Middle frontal gyrus (tissue), 1 donor: Measurements from ENCODE around the gene TRAP1.

Source experiments
- DNase-seq: peaks from one replicate; pipeline ENCODE4 v3.0.0-alpha.2; 2015; ENCODE audit warnings: low spot score; ENCODE audit errors: extremely low spot score

TRAP1 gene

DNA sequence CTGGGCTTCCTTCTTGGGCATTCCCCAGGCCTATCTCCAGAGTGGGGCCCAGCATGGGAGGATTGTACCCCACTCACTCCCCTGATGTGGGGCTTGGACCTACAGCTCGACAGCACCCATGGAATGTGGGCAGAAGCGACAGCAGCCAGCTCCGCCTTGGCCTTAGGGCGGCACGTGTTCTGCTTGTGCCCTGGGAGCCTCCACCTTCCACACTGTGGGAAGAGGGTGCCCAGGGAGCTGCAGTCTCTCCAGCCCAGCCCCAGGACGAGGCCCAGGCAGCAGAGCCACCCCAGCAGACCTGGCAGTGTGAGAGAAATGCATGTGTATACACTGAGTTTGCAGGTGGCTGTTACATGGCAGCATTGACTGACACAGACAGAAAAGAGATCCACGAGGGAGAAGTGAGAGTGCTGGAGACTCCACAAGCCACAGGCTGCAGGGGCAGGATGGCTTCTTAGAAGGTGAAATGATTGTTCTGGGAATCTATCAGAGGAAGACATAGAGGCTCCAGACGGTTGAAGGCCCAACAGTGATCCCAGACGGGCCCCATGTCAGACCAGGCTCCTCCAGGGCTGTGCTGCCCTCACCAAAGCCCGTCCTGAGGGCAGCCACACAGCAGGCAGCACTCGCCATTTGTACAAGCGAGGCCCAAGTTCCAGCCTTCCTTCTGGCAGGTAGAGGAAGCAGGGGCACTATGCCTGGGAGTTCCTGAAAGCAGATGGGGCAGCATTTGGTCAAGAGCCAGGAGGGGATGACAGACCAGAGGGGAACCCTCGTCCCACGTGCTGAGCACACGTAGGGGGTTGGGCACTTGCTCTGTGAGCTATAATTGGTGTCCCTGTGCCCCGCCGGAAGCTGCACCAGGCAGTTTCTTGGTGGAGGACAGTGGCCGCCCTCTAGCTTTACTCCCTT lies 65.6 kb downstream of the TRAP1 start:
- no peak for DNase-seq

DNA sequence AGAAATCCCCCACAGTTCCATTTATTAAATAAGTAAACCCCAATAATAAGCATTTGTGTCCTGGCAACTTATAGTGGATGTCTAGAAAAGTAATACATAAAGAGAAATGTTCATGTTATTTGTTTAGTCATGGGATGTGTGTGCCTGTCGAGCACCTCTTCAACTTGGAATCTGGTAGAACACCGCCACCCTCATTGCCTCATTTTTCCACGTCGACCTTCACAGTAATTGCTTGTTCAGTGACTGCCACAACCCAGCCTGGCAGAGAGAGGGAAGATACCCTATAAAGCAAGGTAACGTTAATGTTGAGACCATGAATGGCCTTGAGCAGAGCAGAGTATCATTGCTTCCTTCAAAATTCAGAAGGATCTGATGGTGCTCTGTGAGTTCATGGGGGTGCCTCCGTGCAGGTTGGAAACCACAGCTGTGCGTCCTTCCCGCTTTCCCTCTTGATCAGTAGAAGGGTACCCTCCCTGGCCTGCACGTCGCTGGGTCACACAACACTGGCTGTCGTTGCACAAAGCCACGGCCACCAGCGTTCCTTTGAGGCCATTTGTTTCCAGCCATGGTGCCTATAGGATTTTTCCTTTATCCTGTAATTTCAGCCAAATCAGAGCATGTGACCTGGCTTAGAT lies 66.6 kb downstream of the TRAP1 start:
- no peak for DNase-seq

DNA sequence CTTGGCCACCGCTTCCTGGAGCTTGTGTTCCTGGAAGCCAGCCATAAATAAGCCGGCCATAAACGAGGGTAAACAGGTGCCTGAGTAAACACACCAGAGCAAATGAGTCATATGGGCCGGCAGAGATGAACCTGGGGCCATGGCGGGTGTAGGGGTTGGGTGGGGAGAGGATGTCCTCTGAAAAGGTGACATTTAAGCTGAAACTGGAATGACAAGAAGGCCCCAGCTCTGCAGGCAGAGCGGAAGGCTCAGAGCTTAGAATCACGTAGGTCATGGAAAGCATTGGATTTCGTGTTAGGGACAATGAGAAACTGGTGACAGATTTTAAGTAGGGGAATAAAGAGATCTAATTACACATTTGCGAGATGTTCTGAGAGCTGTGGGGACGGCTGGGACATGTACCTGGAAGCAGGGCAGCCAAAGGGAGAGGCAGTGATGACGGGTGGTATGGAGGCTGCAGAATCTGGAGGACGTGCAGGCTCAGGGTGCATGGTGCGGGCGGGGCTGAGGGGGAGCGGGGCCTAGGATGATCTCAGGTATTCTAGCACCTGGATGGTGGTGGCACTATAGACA lies 70.9 kb downstream of the TRAP1 start:
- no peak for DNase-seq

DNA sequence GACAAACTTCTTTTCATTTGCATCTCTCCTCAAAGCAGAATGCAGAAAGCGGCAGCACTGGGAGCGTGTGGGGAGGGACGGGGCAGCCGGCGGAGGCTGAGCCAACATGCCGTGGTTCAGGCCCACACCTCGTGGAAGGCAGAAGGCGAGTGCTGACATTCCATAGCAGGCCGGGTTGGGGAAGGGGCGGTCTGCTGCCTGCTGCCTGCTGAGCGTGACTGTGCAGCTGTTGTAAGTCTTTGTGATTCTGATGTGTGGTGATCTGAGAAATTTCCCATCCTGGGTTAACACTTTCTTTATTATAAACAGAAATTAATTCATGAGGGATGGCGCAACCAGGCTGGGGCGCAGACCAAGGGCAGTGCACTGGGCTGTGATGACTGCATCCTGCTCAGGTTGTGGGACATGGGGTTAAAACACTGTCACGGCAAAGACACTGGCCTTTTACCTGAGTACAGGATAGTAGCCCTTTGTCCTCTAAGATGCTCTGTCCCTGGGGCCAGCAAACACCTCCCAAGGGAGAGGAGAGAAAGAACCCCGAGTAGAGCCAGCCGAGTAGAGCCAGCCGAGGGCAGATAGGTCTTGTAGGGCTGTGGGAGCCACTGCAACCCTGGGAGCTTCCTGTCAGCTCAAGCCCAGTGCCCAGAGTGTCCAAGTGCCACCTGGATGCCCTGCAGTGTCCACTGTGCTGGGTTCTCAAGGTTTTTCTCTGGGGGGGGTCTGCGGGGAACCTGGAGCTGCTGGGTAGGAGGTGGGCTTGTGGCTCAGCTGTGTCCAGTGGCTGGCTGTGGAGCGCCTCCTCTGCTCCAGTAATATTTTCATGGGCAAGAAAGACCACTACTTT lies 71.6 kb downstream of the TRAP1 start:
- no peak for DNase-seq

DNA sequence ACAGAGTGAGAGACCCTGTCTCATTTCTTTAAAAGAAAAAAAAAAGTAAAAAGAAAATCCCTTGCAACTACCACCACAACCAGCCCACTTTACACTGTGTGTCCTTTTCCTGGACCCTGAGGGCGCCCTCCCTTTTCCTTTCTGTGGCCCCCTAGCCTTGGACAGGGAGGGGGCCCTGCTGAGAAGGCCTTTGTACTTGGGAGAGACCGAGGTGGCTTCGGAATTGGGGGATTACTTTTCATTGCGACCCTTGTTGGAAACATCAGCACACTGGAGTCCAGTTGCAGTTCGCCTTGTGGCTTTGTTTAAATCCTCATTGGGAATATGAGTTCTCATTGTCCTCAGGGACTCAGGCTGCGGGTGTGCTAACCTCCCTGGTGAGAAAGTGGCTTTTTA lies 72.2 kb downstream of the TRAP1 start:
- no peak for DNase-seq

DNA sequence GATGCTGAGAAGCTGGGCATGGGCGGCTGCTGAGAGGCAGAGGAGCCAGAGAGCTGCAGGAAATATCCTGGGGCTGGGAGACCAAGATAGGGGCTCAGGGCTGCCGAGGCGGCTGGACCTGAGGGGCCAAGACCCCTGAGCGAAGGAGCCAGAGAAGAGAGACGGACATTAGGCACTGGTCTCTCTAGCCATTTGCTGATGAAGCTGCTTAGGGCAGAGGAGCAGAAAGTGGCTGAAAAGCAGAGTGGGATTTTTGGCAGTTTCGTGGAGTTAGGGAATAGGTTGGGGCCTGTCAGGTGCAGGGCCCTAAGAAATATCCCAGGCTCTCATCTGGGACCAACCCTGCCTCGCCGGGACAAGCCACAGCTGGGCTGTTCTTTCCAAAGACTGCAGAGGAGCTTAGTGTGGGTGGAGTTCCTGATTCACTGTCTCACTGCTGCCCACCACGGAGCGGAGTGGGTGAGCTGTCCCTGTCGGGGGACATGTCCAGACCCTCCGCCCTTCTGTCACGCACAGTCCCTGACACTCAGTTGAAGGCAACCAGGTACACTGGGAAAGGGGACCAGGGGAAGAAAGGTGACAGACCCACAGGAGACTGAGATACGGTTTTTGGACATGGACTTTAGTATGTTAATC lies 74.1 kb downstream of the TRAP1 start:
- DNase-seq, result no peak

DNA sequence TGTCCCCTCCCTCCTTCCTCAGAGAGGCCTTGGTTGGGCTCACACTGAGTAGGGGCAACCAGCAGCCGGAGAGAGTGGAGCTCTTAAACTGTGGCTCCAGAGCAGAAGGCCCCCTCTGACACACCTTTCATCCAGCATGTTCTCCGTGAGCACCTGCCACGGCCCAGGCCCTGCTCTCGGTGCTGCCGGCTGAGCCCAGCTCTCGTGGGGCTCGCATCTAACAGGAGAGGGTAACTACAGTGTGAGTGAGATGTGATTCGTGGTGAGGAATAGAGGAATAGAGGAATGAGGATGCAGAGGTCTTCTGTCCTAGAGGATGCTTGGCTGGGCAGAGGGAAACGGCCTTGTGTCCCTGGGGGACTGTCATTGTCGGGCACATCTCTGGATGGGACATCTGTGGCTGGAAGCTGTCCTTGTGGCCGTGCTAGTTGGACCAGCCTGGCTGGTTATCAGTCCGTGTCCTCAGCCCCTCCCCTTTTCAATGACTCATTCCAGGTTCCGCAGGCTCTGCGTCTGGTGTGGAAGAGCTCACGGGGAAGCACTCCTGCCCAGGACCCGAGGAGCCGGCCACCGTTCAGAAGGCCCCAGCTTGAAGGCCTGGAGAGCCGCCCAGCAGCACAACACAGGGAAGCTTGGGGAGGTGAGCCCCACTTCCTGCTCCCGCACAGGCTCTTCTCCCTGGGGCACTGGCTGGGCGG lies 74.8 kb downstream of the TRAP1 start:
- DNase-seq, result no peak

DNA sequence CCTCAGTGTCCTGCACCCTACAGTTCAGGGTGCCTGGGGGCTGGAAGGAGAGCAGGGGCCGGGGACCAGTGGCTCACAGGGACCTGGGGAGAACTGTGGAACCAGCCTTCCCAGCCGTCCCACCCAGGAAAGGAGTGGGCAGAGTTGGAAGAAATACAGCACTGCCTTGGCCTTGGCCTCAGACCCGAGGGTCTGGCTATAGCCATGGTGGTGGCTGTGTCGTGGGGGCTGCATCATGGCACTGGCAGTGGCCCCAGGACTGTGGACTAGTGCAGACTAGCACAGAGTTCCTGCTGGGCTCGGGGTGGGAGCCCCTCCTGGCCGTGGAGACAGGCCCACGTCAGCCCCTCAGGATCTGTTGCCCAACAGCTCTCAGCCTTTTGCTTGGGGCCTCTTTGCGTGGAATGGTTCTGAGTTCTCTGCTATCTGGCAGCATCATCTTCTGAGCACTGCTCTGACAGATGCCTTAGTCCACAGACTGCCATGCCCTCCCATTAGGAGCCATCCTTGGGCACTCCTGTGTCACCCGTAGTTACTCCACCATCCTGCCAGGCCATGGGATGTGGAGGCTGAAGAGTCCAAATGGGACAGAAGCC lies 75.4 kb downstream of the TRAP1 start:
- no peak for DNase-seq

DNA sequence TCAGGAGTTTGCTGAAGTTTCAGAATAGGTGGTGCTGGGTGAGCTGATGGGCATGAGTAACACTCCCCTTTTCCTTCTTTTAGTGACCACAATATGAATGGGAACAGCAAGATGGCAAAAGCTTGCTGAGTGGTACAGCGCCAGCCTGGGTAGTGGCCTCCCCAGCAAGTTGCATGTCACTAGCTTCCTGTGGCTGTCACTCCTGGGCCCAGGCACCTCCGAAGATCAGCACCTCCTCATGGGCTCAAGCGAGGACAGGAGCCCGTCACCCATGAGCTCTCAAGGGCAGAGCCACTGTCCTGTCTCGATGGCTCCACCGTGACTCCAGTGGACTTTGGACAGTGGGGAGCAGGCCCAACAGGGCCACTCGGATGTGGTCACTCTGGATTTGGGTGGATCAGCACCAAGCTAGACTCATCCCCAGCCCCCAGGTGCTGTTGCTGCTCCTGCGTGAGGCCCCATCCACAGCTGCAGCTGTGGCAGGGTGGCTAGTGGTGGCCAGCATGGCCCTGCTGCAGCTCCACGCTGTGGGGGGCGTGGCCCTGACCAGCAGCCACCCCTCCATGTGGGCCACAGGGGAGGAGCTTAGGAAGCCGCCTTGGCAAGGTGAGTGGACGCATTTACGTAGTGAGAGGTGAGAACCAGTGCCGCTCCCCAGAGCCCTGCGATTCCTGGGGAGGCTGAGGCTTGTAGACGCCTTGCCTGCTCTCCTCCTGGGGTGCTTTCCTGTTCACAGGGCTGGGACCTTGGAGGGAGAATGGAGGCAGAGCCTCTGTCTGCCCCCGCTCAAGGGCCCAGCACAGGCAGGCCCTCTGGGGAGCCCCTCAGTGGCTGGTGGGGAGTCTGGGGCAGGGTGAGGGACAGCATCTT lies 76.5 kb downstream of the TRAP1 start:
- no peak for DNase-seq

DNA sequence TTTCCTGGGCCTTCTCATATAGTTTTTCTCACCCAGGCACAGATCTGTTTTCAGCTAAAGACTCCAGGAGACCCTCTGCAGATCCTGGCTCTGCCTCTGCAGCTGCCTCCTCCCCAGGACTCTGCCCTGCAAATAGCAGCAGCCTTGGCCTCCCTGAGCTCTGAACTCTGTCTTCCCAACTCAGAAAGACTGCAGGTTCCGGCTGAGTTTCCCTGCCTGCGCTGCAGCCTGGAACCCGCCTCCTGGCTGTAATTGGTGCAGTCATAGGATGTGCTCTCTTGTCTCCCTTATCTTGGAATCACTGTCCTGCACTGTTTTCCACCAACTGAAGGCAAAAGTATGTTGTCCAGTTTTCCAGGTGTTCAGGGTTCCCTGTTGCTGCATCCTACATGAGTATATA lies 77.1 kb downstream of the TRAP1 start:
- no peak for DNase-seq

DNA sequence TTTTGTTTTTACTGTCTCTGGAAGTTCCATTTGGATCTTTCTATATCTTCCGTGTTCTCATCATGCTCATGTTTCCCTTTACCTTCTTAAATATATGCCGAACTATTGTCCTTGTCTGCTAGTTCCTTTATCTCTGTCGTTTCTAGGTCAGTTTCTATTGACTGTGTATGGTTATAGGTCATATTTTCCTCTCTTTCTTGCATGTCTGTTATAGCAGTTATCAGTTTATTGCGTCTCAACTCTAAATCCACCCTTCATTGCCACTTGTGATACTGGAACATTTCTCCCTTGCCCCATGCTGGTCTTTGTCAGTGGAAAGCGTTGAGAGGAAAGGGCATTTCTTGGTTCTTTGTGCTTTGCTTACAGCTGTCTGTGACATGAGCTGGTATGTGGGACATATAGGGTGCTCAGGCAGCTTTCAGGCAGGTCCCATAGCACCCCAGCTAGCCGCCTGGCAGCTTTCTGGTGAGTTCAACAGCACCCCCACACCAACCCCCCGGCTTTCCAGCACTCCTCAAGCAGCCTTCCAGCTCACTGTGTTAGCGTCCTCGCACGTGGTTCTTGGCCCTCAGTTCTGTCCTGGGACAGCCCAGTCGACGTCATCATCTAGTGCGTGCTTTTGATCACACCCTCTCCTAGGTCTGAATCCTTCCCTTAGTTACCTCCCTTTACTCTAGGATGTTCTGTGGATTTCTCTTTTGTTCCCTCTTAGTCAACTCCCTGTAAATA lies 78.2 kb downstream of the TRAP1 start:
- no peak for DNase-seq

DNA sequence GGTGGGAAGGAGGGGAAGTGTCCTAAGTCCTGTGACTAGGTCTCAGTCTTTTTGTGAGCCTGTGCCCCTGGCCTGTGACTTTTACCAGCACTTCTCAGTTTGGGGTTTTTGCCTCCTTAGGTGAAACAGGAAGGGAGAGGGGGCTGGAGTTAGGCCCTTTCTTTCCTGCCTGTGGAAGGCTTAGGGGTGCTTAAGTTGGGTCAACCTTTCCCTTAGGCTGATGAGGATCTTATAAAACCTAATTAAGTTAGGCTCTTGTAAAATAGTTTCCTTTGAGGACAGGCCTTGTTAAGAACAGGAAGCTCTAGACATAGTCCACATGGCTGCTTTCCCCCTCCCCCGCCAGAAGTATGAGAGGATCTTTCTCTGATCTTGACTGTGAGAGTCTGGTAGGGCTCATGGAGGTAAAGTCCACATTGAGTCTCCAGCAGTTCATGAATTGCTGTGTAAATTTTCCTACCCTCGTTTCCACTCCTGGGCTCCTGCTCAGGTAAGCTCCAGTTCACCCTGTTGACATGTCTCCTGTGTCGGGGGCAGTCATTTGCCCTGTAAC lies 79.9 kb downstream of the TRAP1 start:
- DNase-seq, result no peak

DNA sequence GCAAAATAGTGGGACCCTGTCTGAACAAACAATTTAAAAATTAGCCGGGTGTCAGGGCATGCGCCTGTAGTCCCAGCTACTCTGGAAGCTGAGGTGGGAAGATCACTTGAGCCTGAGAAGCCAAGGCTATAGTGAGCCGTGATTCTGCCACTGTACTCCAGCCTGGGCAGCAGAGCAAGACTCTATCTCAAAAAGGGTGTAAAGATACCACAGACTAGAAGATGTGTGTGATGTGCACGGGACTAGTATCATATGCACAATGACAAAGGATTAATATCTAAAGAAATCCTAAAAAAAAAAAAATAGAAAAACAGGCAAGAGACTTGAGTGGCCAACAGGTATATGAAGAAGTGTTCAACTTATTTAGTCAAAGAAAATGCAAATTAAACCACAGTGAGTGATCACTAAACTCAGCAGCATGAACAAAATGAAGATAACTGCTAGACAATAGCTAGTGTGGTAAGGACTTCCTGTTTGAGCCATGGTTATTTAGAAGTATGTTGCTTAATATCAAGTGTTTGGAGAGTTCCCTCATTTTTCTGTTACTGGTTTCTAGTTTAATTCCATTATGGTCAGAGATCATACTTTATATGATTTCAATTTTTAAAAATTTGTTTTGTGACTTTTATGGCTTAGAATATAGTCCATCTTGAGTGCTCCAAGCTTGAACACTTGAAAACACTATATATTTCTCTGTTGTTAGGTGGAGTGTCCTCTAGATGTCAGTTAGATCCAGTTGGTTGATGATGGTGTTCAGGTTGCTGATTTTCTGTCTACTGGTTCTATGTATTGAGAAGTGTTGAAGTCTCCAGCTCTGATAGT lies 91.2 kb downstream of the TRAP1 start:
- no peak for DNase-seq

DNA sequence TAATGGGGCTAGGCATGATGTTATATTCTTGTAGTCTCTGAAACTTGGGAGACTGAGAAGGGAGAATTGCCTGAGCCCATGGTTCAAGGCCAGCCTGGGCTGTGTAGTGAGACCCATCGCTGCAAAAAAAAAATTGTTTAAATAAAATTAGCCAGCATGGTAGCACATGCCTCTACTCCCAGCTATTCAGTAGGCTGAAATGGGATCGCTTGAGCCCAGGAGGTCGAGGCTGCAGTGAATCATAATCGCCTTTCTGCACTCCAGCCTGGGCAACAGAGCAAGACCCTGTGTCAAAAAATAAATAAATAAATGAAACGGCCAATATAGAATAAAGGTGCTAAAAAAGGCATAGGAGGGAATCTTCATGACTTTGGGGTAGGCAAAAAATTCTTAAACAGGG lies 92.0 kb downstream of the TRAP1 start:
- no peak for DNase-seq

DNA sequence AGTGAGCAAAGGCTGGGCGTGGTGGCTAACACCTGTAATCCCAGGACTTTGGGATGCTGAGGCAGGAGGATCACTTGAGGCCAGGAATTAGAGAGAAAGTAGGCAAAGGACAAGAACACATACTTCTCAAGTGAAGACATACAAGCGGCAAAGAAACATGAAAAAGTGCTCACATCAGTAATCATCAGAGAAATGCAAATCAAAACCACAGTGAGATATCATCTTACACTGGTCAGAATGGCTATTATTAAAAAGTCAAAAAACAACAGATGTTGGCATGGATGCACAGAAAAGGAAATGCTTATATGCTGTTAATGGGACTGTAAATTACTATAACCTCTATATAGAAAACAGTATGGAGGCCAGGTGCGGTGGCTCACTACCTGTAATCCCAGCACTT lies 93.7 kb downstream of the TRAP1 start:
- DNase-seq, result no peak

DNA sequence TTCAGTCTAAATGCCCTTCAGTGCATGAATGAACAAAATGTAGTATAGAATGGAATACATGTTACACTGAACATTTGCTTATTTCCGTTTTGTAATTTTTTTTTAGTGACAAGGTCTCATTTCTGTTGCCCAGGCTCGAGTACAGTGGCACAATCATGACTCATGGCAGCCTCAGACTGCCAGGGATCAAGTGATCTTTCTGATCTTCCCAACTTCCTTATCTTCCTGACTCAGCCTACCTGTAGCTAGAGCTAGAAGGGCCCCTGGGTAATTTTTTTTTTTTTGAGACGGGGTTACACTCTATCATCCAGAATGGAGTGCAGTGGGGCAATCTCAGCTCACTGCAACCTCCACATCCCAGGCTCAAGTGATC lies 98.6 kb downstream of the TRAP1 start:
- DNase-seq, result no peak
